ENCODE results near the gene FAM184B.

FAM184B gene

DNA sequence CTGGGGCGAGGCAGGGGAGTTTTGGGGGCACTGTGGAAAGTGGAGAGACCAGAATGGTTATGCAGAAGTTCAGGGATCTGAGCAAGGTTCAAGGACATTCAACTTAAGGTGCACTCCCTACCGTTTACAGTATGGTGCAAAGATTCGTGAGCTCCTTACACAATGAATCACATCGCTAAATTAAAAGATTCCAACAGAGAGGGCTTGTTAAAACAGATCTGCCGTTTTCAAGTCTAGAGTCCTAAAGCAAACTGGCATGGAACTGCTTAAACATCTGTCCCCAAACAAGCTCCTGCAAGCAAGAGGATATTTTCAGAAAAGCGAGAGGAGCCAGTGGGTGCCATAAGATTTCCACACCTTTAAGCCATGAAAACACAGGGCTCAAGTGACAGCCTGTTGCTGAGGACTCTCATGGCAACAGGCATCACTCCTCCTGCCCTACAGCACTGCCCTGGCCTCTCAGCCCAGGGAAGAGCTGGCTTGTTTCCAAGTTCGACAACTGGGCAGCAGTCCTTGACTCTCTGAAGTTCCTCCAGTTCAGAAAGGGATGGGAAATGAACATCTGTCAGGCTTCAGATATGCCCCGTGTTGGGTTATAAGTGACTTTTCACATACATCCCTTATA, 10.0 kb downstream of the FAM184B start:
- no peak for DNase-seq

DNA sequence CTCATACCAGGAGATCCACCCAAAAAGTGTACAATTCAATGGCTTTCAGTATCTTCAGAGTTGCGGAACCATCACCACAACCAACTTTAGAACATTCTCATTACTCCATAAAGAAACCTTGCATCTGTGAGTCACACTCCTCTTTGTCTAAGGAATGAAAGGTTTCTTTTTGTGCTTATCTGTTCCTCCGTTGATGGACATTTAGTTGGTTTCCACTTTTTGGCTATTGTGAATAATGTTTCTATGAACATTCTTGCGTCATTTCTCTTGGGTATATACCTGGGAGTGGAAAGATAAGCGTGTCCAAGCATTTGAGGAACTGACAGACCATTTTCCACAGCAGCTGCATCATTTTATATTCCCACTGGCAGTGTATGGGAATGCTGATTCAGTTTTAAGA, 10.6 kb downstream of the FAM184B start:
- no peak for DNase-seq

DNA sequence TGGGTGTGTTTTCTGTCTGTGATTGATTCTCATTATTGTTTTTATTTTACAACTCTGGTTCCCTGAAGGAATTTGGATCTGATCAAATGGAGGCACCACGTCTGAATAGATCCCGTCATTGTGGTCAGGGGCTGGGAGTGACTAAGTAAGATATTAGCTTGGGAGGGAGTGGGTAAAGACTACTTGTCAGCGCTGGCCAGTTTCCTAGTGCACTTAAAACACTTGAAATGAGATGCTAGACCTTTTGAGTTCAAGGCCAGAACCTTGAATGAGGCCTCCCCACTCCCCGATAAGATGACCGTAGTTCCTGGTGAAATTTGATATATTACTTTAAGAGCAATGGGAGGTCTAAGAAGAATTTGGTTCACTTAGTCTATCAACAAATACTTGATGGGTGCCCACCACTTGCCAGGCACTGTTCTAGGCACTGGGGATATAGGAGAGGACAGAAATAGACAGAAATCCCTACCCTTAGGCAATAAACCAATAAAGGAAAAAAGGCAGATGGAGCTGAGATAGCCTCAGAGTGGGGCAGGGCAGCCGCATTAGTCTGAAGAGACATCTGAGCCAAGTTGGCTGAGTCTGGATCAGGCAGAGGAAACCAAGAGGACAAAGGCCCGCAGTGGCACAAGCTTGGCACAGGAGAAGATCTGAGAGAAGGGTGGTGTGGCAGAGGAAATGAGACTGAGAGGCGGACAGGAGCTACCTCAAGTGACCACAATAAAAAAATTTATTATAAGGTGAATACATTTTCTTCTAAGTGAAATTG, 11.8 kb downstream of the FAM184B start:
- DNase-seq = no peak

DNA sequence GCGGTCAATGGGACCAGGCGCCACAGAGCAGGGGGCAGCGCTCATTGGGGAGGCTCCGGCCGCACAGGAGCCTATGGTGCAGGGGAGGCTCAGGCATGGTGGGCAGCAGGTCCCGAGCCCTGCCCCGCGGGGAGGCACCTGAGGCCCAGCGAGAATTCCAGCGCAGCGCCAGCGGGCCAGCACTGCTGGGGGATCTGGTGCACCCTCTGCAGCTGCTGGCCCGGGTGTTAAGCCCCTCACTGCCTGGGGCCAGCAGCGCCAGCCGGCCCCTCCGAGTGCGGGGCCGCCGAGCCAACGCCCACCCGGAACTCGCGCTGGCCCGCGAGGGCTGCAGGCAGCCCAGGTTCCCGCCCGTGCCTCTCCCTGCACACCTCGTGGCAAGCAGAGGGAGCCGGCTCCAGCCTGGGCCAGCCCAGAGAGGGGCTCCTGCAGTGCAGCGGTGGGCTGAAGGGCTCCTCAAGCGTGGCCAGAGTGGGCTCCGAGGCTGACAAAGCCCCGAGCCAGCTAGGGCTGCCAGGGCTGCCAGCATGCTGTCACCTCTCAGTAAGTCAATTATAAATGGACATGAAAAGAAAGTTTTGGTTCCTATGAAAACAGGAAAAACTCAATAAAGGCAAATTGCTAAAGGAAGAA, 14.5 kb downstream of the FAM184B start:
- DNase-seq = no peak

DNA sequence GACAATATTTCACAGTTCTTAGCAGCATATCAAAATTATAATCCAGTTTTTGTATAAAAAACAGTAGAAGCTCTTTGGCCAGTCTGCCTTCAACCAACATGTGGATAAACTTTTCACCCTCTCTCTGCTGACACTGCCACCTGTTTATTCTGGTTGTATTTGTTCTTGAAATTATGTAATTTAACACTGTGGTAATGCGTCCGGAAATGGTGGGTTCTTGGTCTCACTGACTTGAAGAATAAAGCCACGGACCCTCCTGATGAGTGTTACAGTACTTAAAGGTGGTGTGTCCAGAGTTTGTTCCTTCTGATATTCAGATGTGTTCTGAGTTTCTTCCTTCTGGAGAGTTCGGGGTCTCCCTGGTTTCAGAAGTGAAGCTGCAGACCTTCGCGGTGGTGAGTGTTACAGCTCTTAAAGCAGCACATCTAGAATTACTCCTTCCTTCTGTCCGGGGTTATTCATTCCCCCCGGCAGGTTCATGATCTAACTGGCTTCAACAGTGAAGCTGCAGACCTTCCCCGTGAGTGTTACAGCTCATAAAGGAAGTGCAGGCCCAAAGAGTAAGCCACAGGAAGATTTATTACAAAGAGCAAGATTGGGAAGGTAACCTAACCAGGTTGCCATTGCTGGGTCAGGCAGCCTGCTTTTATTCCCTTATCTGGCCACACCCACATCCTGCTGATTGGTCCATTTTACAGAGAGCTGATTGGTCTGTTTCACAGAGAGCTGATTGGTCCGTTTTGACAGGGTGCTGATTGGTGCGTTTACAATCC, 15.7 kb downstream of the FAM184B start:
- no peak for DNase-seq

DNA sequence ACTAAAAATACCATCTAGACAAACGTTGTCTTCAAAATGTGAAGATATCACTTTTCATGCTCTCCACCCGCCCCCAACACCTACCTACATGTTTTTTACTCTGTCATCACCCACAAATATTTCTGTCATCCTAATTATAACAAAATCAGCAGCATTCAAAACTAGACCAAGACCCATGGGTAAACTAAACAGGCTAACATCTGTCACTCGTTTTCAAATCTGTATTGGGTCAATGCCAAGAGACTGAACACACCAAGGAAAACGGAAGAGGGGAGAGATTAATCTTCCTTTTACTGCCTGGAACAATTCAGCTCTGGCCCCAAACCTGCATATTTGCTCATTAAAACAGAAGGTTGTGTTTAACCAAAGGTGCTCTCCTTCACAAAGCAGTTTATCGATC, 17.5 kb downstream of the FAM184B start:
- DNase-seq = no peak

DNA sequence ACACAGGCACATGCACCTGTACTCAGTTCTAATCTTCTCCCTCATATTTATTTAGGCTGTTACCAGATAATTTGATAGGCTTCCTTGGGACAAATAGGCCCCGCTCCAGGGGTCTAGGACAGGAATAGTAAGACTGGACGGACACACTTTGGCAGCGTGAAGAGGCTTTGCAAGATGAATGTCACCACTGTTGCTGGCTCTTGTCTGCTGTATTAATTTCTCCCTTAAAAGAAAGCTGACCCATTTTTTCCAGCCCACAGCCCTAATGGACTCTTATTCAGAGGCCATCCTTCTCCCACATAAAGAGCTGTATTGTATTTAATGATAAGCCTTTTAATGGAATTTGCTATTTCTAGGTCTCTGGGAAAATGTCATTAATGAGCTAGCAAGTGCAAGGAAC, 18.0 kb downstream of the FAM184B start:
- no peak for DNase-seq

DNA sequence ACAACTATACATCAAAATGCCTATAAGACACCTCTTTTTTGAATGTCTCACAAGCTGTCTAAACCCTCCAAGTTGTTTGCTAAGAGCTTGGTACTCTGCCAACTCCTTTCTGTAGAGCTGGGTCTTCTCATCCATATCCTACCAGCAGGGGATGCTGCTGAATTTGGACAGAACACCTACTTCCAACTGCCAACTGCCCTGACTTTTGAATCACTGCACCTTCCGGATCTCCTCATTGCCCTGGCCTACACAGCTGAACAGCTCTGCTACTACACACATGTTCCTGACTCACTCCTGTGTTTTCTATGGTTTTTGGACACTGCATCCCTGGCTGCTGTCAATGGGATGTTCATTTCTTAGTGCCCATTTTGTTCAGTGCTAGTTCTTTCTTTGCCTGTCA, 18.7 kb downstream of the FAM184B start:
- no peak for DNase-seq

DNA sequence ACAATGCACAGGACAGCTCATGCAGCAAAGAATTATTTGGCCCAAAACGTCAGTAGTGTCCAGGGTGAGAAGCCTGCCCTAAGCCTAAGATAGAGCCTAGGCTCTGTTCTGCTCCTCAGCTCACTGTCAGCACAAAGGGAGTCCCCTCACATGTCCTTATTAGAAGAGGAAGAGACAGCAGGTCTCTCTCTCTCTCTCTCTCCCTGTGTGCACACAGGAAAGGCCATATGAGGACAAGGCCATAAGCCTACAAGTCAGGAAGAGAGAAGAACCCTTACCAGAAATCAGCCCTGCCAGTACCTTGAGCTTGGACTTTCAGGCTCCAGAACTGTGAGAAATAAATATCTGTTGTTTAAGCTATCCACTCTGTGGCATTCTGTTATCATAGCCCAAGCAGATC, 20.4 kb downstream of the FAM184B start:
- DNase-seq = no peak

DNA sequence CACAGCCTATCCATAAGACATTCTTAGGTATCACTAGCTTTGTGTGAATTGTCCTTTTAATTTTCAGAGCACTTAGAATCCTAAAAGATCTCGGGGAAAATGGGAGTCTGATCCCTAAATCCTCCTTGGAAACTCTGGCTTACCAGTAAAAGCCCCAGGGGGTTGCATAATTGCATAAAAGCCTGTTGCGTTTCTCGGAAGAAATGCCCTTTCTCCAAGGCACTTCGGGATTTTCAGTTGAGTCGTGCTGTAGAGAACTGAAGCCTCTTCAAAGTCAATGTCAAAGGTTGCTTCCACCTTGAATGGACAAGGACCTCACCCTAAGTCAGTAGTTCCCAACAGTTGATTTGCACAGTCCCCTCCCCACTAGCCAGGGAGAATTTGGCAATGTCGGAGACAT, 20.8 kb downstream of the FAM184B start:
- DNase-seq = no peak

DNA sequence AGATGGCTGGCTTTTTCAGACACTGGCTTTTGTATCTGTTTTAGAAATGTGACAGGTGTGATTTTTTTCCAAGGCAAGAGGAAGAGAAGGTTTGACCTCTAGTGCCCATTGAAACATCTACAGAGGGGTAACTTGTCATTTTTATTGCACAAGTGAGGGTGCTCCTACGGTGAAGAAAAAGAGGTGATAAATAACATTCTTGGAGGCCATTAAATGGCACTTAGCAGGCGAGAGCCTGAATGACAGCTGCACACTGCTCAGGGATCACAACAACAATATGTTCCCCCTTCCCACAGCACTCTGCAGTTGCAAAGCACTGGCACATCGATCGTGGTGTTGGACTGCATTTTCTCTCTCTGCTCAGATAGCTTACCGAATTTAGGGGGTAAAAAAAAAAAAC, 22.9 kb downstream of the FAM184B start:
- peak; percentile 46 for DNase-seq

DNA sequence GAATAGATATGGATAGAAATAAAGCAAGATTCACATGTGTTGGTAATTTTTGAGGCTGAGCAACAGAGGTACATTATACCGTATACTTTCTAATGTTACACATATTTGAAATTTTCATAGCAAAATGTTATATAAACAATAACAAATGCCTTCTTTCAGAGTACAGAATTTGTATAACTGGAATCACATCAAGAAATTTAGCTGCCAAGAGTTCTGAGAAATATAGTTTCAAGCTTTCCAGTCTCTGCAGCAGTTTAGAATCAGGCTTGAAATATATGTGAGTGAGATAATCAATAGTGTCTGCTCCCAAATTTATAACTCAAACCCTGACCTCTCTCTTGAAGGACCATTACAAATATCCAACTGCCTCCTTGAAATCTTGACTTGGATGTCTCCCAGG, 23.8 kb downstream of the FAM184B start:
- no peak for DNase-seq

DNA sequence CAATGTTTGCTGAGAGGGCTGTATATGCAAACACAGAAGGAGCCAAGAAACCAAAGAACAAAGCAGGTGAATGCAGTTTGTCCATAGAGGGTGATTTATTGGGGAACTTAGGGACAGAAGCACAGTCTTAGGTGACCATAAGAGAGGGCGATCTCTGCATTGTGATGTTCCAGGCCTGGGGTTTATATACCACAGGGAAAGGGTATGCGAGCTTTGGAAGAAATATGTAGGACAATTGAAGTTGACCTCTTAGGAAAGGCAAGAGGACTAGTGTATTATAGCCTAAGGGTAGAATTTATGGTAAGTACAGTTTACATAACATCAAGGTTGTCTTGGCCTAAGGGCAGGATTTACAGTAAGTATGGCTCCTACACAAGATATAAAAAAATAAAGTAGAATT, 27.8 kb downstream of the FAM184B start:
- DNase-seq = no peak

DNA sequence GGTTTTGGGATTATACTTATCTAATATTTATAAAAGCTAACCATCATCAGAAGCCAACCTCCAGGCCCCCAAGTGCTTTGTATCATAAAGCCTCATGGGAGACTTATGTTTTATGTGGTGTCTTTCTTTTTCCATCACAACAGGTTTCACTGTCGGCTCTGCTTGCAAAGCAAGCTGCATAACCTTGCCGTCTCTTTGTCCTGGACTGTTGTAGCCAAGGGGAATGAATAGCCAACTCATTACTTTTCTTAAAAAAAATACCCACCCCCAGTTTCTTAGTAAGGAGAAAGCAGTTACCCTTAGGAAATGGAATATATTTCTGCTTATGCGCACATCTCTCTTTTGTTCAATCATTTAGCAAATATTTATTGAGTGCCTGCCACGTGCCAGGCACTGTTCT, 40.7 kb downstream of the FAM184B start:
- no peak for DNase-seq

DNA sequence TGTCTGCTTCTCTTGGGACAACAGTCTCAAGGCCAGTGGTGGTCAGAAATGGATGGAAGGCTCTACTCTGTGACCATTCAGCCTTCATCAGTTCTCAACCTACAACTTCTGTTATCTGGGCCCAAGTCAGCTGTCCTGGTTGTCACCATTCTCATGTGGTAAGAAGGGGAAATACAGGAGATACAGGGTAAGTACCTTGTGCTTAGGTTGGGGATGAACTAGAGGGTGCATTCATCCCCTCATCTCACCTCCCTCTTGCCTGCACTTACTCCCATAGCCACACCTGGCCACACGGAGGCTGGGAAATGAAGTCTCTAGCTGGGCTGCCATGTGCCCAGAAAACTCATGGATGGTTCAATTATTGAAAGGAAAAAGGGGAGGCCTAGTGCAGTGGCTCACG, 44.9 kb downstream of the FAM184B start:
- no peak for DNase-seq

DNA sequence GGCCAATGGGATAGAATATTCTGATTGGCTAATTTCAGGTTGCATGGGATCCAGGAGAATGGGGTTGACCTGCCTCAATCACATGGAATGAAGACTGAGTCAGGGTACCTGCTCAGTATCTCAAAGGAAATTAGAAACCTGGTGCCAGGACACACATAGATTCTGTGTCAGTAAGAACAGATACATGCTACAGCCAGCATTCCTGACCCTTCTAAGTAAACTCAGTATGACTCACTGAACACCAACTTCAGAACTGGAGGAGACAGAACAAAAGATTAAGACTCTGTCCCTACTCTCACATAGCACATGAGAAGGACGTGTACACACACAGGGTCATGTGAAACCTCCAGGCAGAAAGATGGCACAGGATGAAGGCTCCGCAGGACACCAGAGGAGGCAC, 54.5 kb downstream of the FAM184B start:
- no peak for DNase-seq

DNA sequence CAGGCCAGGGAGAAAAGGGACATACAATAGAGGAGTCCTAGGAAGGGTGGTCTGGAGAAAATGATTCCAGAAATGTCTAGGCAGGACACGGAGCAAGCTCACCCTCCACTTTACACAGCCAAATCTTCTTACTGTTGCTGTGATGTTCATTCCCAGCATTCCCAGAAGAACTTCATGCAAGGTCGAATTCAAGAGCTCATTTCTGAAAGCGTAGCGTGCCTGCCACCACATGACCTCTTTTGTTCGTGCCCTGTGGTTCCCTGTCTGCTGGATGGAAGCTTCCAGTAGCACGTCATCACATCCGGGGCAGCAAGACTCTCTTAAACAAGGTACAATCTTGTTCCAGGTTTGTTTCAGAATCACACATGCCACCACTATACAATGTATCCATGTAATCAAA, 57.8 kb downstream of the FAM184B start:
- DNase-seq = no peak

DNA sequence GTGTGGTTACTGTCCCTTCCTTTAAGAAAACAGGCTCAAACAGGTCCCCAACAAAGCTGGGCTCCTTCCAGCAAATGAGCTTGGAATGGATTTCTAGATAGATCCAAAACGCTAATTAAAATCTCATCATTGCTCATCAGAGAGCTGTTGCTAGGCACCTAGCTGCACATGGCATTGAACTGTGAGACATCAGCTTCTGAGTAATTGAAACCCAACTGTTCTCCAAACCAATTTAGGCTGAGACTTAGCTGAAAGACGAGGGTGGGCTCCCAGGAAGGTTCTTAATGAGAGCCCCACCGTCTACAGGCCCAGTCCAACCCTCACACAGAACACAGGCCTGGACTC, 59.1 kb downstream of the FAM184B start:
- no peak for DNase-seq

DNA sequence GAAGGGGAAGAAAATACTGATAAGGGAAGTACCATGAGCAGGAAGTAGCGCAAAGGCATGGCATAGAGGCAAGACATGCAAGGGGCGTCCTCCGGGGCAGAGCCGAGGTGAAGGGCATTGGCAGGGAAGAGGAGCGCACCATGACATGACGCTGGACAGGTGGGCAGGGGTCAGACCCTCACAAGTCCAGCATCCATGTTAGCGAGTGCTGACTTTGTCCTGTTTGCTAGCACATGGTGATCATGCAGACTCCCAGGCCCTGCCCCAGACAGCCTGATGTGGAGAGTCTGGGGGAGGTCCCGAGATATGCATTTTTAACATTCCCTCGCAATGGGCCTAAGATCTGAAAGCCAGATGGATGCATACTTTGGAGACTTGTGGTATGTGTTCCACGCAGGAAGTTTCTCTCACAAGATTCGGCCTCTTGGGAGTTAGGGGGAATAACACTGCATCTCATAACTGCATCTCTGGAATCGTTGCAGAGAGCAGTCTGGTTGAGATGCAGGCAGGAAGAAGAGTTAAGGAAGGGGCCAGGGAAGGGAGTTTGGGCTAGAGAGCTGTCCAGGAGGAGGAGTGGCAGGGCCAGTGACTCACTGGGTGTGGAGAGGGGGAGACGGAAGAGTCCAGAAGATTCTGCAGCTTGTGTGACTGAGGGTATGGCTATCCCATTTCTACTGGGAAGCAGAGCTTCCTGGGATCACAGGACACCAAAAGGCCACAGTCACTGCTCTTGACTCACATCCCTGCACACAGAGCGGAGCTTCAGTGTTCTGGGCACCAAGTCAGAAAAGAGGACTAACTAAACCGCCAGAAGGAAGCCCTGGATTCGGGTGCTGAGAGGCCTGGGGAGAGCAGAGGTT, 59.7 kb downstream of the FAM184B start:
- no peak for DNase-seq

DNA sequence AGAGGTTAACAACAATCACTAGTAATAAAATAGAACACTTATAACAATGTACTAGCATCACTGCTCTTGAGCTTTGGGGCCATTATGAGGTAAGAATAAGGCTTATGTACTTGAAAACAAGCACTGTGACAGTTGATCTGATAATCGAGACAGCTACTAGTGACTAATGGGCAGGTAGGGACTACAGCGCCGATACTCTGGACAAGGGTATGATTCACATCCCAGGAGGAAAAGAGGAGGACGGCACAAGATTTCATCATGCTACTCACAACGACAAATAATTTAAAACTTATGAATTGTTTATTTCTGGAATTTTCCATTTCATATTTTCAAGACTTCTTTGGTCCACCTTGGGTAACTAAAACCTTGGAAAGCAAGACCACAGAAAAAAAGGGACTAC, 62.3 kb downstream of the FAM184B start:
- no peak for DNase-seq

DNA sequence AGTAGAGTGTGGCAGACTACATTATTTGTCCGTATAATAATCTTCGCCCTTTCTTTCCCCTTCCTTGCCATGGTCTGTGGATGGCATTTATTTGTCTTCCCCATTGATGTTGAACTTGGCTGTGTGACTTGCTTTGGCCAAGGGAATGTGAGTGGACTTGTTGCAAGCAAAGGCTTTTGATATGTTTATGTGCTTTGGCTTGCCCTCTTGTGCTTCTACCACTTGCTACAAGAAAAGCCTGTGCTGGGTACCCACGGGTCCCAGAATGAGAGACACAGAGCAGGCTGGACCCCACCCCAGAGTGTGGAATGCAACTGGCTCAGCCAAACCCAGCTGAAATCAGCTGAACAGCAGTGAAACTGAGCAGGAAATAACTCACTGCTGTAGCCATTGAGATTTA, 63.0 kb downstream of the FAM184B start:
- DNase-seq = no peak

DNA sequence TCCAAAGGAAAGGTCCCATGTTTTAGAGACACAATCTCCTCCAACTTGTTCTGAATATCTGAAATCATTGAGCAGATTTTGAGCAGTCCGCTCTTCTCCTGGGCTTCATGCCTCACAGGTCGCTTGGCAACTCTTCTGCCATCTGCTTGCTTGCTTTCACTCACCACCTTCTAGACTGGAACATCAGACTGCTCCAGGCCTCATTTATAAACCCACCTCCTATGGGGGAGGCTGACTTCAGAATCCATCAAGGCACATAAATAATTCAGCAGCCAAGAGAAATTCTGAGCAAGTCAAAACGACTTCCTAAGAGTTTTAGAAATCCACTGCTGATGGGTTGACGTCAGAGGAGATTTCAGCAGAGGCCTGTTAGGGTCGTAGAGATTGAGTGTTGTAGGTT, 64.1 kb downstream of the FAM184B start:
- DNase-seq = no peak

DNA sequence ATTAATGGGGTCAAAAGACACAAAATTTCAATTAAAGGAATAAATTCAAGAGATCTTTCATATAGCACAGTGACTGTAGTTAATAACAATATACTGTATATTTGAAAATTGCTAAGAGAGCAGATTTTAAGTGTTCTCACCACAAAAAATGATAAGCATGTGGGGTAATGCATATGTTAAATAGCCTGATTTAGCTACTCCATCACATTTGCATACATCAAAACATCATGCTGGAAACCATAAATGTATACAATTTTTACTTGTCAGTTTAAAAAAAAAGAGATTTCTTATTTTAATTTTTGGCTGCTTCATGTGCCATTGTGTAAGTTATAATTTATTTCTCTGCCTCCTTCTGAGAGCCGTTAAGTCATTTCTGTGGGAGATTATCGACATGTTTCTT, 65.9 kb downstream of the FAM184B start:
- DNase-seq = no peak

All from NCI-H1417 treated with DMSO at 0.1 percent for 48 hours (cell line).